ENCODE measurements around the gene EGFLAM.
"Not testable (repeated sequence)": the region's sequence is repeated elsewhere in the genome, so short reads cannot be mapped to it uniquely, and the experiment has no call there.

Gene EGFLAM

DNA sequence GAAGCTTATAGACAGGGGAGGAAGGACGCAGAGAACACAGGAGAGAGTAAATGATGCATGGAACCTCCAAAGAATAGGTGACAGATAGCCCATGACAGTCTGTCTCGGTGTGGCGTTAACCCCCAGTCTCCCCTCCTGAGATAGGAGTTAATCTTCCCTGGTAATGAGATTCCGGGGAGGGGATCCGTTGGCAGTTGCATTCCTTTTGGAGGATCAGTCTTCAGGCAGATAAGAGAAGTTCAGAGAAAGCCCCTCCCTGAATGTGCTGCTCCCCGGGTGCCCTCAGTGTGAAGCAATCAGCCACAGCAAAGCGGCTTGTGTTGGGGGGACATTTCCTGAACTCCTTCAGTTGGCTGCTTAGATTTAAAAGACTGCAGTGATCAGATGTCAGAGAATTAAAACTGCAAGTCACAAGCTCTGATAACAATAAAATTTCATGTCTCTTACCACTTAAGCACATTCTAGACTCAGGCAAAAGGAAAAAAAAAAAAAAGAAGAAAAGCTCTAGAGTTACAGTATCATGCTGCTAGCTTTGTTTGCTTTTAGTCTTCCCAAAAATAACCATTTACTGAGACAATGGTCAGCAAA is 121.1 kb downstream of the EGFLAM start:
- DNase-seq: no peak

DNA sequence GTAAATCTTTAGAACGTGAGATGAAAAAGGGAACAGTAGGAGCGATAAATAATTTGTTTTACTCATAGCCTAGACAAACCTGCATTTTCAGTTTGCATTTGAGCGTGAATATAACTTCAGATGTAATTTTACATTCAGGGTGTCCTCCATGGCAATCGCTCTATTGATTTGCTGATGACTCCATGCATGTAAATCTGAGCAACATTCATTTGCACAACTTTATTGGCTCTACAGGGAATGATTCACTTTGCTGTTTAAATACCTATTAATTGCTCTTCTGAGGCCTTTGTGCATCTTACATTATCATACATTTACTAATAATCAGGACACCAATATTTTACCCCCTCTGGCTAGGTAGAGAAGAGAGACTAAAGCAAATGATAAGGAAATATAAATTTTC is 122.2 kb downstream of the EGFLAM start:
- DNase-seq: no peak

DNA sequence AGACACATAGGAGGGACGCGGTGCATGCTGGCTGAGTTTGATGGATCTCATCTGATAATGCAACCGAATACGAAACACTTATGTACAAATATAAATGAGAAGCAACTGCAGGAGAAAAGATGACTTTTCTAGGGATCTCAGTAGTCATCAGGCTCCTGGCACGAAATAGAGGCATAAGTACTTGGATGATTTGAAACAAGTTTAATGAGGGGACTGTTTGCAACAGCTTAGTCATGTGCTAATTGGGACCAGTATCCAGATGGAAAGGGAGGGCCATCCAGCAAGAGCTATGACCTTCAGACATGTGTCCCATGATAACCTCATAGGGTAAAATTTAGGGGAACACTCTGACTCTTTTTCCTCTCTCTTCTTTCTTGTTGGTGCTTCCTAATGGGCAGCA is 123.0 kb downstream of the EGFLAM start:
- DNase-seq: no peak

DNA sequence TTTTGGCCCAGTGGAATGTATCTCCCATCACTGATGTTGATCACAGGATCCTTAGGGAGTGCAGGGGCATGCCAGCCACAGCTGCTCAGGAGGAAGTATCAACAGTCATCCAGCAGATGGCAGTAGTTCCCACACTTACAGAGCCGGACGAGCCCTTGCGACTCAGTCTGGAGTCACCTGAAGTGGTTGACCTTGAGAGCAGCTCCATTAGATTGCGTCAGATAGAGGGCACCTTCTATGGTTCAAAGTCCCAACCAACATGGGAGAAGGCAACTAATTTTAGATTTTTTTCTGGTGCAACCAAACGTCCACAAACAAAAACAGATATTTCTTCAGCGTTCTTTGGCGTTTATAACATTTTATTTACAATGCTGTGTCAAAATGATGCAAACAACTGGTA is 124.5 kb downstream of the EGFLAM start:
- peak; percentile 66 for DNase-seq

DNA sequence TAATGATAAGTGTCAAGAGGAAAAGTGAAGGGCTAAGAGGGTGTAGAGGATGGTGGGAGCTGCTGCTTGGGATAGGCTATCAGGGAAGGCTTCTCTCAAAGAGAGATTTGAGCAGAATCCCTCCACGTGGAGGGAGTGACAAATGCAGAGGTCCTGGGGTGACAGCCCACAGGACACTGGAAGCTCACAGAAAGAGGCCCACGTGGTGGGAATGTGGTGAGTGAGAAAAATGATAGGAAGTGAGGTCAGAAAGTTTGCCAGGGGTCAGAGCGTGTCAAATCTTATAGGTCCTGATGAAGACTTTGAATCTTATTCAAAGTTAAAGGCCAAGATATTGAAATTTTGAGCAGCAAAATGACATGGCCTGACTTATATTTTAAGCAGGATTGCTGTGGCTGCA is 125.3 kb downstream of the EGFLAM start:
- no peak for DNase-seq

DNA sequence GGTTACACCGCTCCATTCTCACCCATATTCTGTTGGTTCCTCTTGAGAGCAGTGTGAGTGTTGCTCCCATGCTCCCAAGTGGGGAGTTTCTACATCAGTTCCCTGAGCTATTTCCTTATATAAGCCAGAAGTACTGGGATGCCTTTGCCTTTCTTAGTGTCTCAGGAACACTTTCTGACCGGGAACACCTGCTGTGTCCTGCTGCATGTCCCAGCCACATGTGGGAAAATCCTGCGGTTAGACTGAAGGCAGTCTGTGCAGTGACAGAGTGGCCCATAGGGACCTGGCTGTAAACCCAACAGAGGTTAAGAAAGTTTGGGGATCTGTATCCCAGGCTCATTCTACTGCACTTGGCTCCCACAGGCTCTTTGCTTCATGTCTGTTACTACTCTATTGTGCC is 126.0 kb downstream of the EGFLAM start:
- DNase-seq: no peak

DNA sequence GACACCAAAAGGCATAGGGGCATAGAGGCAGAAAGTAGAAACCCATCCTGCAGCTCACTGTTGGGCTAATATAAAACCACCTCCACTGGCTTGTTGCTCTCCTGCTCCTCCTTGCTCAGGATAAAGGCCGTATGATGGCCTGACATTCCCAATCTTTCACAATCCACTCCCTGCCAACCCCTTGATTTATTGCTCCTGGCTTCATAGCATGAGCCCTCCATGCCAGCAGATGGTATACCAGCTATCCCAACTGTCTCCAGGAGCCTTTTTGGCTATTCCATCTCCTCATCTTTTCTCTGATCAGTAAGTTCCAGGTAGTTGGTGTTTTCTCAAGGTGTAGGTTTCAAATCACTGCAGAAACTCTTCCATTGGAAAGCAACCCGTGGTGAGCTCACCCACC is 128.8 kb downstream of the EGFLAM start:
- no peak for DNase-seq

DNA sequence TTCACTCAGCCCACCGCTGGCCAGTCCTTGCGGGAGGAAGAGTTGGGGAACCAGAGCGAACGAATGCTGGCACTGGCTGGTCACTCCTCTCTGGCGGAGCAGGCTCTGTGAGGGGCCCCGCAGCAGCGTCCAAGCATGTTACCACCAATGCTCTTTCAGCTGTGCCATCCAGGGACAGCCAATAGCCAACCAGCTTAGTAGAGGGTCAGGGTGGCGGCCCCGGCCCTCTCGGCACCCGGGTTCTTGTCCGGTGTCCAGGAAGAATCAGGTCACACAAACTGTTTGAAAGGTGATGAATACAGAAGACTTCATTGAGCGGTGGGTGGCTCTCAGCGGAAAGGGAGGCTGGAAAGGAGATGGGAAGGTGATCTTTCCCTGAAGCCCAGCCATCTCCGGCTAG is 135.3 kb downstream of the EGFLAM start:
- no peak for DNase-seq

DNA sequence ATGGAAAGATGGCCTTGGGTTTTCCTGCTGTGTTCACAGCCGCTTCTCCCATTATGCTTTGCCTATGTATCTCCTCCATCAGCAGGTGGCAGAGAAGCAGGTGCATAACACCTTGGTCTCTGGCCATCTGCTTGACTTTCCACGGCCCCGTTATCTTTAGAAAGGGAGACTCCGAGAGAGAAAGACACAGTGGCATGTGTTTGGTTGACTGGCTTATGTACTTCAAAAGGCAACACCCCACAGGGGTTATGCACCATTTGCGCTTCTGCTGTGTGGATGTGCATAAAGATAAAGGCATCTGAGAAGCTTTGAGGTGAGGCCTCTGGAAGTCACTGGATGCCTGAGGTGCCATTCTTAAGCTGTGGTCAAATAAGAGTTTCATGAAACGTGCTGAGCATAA is 138.4 kb downstream of the EGFLAM start:
- DNase-seq: no peak

DNA sequence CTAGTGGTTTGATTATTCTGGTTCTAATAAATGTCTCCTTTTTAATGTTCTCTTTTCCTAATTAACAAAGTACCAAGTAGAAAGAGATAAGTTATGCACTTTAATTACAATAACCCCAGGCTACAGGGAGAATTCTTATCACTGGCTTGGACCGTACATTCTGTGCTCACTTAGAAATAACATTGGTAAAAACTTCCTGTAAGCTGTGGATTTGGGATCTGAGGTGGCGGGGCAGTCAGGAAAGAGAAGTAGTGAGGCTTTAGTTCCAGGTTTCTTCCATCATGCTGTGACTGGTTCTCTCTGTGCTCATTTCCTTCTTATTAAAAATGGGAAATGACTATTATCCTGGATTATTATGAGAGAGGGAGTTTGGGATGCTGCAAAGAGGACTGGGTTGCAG is 142.0 kb downstream of the EGFLAM start:
- no peak for DNase-seq

DNA sequence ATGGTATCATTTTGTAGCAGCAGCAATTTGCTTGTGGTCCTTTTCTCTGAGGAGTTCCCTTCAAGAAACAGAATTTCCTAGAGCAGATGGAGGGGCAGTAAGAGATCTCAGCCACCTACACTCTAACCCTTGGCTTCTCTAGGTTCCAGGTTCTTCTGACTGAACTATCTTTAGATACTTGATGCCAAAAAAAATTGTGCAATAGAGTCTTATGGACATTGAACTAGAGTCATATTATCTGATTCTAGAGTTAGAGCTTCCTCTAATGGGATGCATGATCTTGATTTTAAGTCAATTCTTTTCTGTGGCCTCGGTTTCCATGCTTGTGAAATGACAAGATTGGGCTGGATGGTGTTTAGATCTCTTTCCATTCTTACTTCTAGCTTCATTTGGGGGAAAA is 142.8 kb downstream of the EGFLAM start:
- no peak for DNase-seq

DNA sequence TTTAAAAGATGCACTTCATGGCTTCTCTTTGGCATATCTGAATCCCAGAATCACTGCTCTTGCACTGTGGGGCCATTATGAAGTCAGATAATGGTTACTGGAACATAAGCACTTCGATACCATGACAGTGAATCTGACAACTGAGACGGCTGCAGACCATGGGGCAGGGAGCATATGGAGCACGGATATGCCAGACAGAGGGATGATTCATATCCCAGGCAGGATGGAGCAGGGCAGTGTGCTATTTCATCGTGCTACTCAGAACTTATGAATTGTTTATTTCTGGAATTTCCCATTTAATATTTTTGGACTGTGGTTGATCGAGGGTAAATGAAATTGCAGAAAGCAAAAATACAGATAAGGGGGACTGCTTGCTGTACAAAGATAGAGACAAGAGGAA is 145.0 kb downstream of the EGFLAM start:
- no peak for DNase-seq

DNA sequence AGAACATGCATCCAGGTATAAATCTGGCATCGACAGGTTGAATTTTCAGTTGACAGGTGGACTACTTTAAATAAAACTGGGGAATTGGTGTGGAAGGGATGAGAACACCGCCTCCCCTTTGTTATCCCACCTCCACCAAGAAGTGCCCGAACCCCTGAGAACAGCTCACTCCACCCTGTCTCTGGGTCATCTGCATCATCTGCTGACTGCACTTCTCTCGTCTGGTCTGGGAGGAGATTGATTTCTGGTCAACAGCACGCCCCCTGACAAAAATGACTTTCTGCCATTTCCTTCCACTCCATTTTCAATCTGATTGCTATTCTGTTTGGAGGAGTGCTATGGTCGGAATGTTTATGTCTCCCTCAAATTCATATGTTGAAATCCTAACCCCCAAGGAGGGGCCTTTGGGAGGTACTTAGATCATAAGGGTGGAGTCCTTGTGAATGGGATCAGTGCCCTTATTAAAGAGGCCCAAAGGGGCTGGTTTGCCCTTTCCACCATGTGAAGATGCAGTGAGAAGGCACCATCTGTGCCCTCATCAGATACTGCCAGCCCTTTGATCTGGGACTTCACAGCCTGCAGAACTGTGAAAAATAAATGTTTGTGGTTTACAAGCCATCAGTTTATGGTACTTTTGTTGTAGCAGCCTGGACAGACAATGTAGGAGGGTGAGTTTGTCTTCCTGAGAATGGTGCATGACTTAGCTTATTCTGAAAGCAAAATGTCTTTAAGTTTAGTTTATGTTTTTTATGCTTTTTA is 145.7 kb downstream of the EGFLAM start:
- no peak for DNase-seq

DNA sequence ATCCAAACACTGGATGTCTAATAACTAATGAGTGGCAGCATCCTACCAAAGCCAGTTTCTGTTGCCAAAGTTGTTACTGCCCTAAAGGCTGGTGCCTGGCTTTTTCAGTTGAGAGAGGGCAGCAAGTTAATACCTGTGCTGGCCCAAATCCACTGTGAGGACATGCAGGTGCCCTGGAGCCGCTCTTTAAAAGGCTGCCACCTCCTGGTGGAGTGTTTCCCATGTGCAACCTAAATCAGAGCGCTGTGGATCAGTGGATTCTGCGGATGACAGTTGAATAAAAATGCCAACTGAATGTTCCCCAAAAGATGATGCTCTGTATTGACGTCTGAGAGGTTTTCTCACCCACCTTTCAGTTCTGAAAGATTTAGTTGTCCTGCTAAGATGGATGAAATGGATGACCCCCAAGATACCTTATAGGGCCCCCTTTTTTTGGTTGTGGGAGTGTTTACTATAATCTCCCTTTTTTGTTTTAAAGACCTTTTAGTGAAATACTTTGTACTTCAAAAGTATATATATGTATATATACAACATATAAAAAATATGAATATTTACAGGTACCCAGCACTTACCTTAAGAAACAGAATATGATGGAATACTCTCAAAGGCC is 146.4 kb downstream of the EGFLAM start:
- no peak for DNase-seq

DNA sequence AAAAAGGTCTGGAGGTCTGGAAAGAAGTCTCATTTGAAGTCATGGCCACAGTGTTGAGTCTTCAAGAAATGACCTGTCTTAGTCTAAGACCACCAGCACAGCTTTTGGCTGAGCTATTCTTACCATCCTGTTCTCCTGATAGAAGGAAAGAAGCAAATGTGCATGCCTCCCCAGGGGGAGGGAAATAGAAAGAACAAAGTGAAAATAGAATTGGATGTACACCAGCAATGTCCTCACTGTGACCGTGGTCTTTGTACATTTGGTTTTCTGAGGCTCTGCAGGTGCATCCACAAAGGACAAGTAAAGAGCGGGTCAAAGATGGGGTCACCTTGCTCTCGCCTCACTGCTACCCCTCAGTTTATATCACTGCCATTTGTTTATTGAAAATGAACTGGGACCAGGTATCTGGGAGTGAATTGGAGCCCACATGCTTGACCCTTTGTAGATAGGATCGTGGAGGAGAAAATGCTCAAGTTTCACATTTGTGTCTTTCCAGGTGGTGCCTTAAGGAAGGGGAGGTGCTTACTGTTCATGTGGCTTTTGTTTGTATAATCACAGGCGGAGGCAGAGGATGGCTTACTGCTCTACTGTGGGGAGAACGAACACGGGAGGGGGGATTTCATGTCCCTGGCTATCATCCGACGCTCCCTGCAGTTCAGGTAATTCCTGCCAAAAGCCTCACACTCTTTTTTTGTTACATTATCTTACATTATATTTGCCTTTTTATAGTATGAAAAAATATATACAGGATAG is 150.3 kb downstream of the EGFLAM start:
- no peak for DNase-seq

DNA sequence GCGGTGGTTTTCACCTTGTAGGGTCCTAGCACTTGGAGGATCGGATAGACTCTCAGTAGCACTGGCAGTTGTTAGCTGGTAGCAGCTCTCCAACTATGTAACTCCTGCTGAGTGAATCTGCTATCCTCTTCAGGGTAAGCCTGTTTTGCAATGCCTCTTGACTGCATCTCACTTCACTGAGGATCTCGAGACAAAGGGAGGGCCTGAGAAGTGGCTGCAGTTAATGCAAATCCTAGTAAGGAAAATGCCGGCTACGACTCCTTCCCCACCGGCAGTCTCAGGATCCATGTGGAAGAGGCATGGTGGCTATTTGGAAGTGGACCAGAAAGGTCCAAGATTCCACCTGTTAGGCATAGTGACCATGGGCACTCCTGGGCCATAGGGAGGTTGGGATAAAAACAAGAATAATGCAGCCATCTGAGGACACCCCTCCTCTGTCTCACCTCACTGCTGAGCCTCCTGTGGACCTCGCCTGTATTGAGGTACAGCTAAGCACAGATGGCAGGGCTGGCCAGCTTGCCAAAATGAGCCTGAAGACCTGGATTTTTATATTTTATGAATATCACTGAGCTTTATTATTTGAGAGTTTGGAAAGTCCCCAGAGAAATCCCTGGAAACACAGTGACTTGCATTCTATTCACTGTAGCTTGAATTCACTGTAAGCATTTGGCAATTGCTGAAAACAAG is 152.1 kb downstream of the EGFLAM start:
- DNase-seq: no peak

DNA sequence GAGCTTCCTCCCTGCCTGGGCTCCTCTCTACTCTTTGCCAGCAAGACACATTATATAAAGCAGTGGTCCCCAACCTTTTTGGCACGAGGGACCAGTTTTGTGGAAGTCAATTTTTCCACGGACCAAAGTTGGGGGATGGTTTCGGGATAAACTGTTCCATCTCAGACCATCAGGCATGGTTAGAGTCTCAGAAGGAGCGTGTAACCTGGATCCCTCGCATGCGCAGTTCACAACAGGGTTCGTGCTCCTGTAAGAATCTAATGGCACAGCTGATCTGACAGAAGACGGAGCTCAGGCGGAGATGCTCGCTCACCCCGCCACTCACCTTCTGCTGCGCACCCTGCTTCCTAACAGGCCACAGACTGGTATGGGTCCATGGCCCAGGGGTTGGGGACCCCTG is 155.3 kb downstream of the EGFLAM start:
- no peak for DNase-seq

DNA sequence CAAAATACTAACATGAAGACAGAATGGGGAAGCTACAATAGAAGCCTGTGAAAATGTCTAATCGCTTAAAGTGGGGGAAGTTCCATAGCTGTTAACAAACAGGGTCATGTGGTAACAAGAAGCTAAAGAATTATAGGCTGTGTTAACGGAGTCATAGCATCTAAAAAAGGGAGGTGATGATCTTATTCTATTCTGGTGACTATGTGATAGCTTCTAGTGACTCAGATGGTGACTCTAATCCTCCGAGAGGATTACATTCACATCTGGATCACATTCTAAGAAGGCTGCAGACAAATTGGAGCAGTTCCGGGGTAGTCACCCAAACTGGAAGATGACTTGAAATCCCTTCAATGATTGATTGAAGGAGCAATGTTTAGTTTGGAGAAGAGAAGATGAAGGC is 156.0 kb downstream of the EGFLAM start:
- no peak for DNase-seq

DNA sequence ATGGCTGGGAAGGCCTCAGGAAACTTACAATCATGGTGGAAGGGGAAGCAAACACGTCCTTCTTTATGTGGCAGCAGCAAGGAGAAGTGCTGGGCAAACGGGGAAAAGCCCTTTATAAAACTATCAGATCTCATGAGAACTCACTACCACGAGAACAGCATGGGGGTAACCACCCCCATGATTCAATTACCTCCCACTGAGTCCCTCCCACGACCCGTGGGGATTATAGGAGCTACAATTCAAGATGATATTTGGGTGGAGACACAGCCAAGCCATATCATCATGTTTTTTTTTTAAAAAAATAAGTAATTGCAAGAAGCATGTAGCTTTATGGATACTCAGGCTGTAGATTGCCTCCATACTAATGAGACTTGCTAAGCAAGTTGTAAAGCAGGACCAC is 157.4 kb downstream of the EGFLAM start:
- not testable (repeated sequence) for DNase-seq

DNA sequence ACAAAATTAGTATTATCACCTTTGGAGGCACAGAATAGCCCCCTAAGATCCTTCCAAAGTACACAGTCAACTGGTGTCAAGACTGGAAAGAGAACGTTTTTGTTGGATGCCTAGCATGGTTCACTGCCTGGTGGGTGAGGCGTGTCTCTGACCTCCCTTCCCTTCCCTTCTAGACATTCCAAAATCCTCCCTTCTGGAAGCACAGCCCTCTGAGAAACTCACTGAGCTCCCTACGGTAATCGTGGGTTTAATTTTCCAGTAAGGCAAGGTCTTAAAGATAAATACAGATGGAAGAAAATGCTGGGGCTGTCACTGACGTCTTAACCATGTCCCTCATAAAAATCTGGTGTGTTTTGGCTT is 159.3 kb downstream of the EGFLAM start:
- DNase-seq: no peak

DNA sequence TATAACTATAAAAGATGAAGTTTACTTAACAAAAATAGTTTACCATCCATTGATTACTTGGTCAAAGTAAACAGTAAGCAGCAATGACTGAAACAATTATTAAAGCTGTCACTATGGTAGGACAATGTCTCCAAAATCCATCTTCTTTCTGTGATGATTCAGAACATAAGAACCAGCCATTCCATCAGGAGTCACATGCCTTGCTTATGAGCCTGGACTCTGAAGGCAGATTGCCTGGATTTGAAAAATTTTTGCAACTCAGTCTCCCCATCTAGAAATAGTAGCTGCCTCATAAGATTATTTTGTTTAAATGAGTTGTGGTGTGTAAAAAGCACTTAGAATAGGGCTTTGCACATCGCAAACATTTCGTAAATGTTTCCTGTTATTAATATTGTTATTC is 161.9 kb downstream of the EGFLAM start:
- DNase-seq: no peak

DNA sequence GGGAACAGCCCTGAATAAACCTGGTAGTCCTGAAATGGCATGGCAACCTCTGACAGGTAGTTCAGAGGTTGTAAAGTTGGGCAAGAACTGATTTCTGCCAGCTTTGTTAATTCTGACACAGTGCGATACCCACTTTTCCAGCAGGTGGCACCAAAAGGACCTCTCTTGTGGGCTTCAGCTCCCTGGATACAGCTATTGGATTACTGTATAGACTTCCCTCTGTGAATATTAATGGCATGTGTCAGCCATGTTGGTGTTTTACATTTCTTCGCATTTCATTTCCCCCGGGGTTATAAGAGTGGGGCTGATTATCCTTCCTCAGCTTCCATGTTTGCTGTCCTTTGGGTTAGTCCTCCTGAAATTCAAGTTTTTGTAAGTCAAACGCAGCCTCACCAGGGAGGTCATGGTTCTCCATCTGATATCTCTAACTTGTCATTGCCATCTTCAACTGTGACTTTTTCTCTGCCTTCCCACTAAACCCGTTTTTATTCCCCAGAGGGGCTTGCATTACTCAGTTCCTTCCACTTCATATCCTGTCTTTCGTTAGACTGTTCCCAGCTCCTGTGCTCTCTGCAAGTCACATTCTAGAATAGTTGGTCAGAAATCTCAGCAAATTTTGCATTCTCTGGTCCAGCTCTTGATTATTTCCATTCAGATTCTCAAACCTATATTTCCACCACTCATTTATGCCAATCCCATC is 162.5 kb downstream of the EGFLAM start:
- DNase-seq: no peak

DNA sequence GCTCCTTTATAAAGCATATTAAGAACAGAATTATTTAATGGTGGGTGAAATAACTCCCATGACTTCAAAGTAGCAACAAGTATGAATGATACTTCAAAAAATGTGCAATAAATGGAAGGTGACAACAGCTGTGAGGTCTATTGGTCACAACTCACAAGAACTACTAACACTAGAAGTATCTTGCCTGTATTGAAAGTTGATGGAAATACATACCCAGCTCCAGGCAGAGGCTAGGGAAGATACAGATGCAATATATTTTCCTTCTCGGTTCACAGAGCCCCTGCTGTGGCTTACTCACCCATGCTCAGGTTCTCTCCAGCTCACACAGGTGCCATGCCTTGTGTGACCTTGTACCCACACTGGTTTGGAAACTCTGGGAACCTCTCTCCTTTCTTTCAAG is 164.3 kb downstream of the EGFLAM start:
- no peak for DNase-seq

All from activated effector memory CD4-positive, alpha-beta T cell treated with anti-CD3 and anti-CD28 coated beads, Interleukin-2, amount 50 U/mL, for 16 hours (primary cell).